ENCODE data around the gene ADTRP.

ADTRP gene

GRCh38 chr6:11778648-11779328 is at the start of gene ADTRP:
Gene ADTRP (minus strand): TSS chr6:11778803. CDS start chr6:11778759, 44 bp downstream.
- no peak for DNase-seq

DNA sequence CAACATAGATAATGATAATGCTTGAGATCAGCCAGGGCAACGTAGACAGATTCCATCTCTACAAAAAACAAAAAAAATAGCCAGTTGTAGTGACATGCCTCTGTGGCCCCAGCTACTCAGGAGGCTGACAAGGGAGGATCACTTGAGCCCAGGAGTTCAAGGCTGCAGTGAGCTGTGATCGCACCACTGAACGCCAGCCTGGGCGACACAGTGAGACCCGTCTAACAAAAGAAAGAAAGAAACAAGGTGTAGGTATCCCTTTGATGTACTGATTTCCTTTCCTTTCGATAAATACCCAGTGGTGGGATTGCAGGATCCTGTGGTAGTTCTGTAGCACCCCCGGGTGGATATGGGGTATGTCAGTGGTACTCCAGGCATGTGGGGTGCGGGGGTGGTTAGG is 48.2 kb upstream of the ADTRP start:
- no peak for DNase-seq

GRCh38 chr6:11824986-11825385 is 46.4 kb upstream of the ADTRP start:
- DNase-seq: no peak

- no peak for DNase-seq
Observed at GRCh38 chr6:11822346-11822745, 43.7 kb upstream of the ADTRP start.

GRCh38 chr6:11821781-11822180 is 43.2 kb upstream of the ADTRP start:
- DNase-seq: no peak

GRCh38 chr6:11820821-11821220 is 42.2 kb upstream of the ADTRP start:
- no peak for DNase-seq

- DNase-seq: no peak
Observed at GRCh38 chr6:11819486-11819885, 40.9 kb upstream of the ADTRP start.

GRCh38 chr6:11815231-11815630 is 36.6 kb upstream of the ADTRP start:
- DNase-seq: no peak

GRCh38 chr6:11814819-11815218 is 36.2 kb upstream of the ADTRP start:
- DNase-seq: no peak

DNA sequence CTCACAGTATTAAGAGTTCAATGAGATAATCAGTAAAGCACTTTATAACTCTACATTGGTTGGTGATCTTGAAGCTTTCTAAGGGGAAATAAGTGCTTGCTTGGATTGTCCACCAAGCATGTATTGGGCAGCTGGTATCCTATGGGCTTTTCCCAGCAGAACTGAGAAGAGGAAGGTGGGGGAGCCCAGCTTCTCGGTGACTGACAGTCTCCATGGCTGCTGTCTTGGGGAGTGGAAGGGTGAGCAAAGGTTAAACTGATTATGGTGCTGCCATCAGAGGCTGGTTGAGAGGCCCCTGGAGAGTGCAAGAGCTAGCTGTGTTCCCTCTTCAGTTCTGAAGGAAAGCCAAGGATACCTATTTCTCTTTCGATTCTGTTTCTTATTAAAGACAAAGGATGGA is 35.5 kb upstream of the ADTRP start:
- DNase-seq: no peak

- DNase-seq: no peak
Observed at GRCh38 chr6:11813606-11814005, 35.0 kb upstream of the ADTRP start.

DNA sequence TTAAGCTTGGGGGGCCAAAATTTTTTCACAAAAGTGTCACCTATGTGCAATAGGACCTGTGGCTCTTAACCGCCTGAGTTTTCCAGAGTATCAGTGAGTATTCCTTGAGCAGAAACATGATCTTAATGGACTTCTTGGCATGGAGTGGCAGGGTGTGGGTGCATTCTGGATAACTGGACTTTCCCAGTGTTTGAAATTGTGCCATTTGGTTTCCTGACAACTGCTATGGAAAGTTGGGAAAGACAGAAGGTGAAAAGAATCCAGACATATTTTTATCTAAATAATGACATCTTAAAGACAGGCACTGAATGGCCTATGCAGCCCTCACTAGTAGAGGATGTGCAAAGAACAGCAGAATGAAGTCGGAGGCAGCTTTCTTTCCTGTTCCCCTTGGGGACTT is 34.3 kb upstream of the ADTRP start:
- no peak for DNase-seq

- DNase-seq: no peak
Observed at GRCh38 chr6:11812439-11812838, 33.8 kb upstream of the ADTRP start.

DNA sequence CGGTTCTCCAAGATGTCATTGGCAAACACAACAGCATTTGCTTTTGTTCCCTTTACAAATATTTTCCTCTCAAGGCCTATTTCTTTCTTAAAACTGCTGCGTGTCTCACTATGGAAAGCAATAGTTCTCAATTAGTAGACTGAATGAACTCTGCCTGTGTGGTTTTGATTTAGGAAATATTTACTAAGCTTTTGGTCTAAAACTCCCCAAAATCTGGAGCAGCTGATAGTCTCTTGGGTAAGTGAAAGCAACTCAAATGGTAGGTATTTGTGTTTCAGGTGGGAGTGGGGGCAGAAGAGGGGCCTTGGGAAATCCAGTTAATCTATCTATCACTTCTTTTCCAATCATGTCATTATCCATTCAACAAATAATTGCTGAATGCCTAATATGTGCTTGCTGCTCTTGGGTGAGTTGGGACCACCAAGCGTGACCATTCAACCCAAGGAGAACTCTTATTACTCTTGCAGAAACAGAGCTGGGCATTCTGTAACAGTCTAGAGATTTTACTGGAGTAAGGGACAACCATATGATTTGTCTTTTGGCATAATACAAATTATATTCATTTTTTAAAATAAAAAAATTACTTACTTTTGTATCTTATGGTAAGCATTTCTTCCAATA is 33.2 kb upstream of the ADTRP start:
- DNase-seq: no peak

DNA sequence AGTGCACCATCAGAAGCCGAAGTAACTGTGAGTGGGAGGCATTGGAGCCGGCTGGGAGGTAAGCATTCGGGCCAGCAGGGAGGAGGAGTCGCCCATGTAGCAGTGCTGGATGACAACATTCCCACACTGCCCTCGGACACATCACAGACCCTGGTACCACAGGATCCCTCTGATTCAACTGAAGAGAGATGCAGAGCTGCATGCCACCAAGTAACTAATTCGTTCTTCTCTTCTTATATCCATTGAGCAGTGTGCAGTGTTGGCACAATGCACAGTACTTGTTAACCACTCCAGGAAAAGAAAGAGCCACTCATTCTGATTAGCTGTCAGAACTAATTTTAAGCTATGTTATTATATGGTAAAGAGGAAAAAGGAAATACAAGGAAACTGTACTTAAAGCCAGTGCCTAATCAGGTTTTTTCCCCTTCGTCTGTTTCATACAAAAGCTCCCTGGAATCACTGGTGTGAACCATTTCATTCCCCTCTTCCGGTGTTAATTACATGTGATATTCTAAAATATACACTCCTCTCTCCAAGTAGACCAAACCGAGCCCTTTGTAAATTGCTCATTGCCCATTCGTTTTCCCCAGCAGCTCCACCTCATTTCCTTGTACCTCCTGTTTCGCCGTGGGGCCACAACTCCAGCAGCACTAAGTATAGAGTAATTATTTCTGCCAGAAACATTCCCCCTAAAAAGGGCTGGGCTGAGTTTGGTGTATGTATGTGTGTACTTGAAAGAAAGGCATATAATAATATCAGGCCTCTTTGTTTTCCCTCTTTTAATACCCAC is 32.4 kb upstream of the ADTRP start:
- peak; percentile 16 for DNase-seq

DNA sequence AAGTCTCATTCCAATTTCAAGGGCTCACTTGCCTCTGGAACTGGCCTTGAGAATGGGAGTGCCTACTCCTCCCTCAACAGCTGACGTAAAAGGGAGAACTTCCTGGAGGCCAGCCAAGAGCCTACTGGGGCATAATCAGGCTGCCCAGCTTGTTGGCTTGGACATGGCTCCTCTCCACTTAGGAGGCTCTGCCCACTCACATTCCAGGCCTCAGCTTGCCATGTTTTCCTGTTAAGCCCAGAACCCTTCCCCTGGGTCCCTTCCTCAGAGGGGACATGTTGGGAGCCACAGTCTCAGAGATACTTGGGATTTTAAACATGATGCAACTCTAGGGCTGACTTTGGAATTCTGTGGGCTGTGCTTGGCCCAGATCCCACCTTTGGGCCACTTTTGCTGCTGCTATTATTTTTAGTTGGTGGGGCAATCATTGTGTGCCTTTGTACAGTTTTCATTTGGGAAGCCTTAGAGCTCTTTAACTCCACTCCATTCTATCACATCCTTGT is 31.5 kb upstream of the ADTRP start:
- no peak for DNase-seq

DNA sequence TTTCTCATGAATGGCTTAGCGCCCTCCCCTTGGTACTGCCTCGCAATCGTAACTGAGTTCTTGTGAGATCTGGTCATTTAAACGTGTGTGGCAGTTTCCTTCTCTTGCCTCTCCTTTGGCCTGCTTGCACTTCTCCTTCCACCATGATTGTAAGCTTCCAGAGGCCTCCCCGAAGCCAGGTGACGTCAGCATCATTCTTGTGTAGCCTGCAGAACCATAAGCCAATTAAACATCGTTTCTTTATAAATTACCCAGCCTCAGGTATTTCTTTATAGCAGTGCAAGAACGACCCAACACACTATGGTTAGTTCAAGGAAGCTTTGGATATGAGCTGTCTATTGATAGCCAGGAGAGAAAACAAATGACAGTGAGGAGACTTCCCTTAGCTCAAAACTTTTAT is 29.5 kb upstream of the ADTRP start:
- no peak for DNase-seq

DNA sequence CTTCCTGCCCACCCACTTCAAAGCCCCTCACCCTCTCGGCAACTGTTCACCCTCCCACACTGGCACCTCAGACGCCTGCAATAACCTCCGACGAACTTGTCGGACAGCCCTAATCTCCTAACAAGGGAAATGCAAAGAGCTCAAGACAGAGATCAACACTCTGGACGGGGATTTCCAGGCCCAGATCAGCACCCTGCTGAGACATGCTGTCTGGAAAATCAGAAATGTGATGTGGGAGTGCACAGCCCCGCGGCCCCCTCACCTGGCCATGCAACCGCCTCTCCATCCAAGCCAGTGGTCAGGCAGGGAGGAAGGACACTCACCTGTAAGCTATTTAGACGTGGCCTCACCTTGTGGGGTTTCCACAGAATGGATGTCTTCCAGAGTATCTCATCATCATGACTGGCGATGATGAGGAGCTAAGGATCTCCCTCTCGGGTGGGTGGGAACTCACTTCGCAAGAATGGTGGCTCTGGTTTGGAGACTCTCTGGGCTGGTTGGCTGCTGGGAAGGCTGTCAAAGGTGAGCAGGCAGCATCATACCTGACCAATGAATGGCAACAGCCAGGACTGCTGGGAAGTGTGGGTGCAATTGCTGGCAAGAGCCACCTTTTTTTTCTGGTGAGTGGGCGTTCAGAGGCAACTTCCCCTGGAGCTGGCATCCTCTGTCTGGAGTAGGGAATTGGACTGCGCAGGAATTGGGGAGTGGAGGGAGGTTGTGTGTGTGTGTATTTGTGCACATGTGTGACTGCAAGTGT is 28.1 kb upstream of the ADTRP start:
- no peak for DNase-seq

DNA sequence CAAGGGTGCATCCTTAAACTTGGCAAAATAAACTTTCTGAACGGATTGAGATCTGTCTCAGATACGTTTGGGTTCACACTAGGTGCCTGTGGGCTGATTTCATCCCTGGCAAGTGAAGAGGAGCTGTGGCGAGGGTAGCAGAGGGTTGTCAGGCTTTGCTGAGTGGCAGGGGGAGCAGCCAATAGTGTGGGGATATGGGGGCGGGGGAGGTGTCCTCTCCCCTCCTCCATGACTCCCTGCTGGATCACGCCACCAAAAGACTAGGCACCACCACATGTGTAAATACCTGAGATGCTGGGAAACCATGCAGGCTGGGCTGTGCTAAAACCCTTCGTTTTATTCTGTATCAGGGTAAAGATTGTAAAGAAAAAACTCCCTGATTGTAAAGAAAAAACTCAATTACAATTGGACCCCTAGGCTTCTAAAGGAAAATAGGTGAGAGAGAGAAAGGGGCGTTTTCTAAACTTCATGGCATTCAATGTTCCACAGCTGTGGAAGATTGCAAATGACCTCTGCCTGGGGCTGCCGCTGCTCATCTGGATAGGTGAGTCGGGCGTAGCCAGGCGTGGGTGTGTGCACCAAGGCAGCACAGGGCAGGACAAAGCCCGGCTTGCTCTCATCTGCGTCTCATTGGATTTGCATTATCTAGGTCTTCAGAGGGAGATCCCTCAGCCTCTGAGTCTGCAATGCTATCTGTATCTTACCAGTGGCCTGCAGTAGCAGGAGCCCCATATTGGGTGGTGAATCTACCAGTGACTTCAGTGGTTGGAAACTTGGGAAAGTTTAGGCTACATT is 26.9 kb upstream of the ADTRP start:
- DNase-seq: no peak

DNA sequence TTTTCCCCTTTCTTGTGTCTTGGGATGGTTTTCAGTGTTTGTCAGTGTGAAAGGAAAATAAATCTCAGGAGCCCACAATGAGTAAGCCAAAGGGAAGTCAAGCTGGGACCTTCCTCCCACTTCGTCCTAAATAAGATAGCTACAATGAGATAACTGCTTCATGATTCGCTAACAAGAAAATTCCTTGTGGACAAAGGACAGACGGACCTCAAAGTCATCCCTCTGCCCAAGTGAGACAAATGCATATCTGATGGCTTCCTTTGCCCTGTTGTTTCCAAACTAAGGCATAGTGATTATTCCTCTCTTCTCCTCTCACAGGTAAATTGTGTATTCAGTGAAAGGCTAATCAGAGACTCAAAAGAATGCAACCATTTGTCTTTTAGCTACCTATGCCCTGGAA is 26.1 kb upstream of the ADTRP start:
- no peak for DNase-seq

DNA sequence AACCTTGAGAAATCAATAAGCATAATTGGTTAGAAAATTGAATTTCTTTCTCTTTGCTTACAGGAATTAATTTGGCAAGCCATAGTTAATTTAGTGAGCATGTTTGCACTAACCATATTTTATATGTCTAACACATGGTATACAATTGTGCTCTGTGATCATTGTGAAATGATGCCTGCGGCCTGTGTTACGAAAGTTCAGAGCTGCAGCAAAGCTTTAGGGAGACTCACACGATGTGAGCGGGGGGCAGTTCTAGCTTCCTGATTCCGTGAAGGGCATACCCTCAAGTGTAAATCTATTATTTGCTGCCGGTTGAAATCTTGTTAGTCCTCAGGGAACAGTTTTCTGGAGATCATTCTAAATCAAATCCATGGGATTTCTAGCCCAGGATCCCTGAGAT is 25.5 kb upstream of the ADTRP start:
- no peak for DNase-seq

DNA sequence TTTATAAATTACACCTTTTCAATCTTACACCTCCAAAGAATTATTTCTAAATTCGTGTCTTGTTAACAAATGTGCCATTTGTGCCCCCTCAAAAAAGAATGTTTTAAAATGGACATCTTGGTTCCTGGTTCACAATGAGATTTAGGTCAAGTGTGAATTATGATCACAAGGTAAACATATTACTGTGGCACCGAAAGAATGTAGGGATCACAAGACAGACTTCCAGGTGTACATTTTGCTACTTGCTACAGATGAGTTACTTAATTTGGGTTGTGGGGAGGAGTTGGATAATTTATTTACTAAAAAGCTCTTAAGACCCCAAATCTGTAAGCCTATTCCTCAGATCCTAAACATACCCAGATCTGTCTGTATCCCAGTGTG is 25.0 kb upstream of the ADTRP start:
- no peak for DNase-seq

Data from NCI-H2081 treated with DMSO at 0.1 percent for 48 hours (cell line).